Posterior cingulate gyrus (tissue), 11 donors: ENCODE data around the gene NKX6-2.
A peak's percentile ranks its signal among the peaks of the same experiment; 100 is the strongest.

ENCODE experiments used
- DNase-seq, 10 donors: peaks; one replicate each; pipeline versions ENCODE4 v3.0.0 to v3.0.0-alpha.2; 2020 to 2021; ENCODE audit warnings: mixed read lengths in 3 of 10
- intact Hi-C: fragments of 100-400 bp; cut with DNase I; formaldehyde crosslinking; loops from one replicate; pipeline ENCODE4 v1.15.1; 2023

The NKX6-2 gene

GRCh38 chr10:132813560-132814468 lies 27.9 kb upstream of the NKX6-2 start:
- intact Hi-C loops: no loop called here
- peak in 3 of 10 donors; percentile 2 to 66 (median 64) for DNase-seq

- intact Hi-C loops: no loop called here
- peak in 2 of 10 donors; percentile 74 to 75 for DNase-seq
Measured at GRCh38 chr10:132813001-132813401, 27.1 kb upstream of the NKX6-2 start.

GRCh38 chr10:132812520-132812919 lies 26.6 kb upstream of the NKX6-2 start:
- DNase-seq: peak in 2 of 10 donors; percentile 59 to 61
- intact Hi-C loops: no loop called here

DNA sequence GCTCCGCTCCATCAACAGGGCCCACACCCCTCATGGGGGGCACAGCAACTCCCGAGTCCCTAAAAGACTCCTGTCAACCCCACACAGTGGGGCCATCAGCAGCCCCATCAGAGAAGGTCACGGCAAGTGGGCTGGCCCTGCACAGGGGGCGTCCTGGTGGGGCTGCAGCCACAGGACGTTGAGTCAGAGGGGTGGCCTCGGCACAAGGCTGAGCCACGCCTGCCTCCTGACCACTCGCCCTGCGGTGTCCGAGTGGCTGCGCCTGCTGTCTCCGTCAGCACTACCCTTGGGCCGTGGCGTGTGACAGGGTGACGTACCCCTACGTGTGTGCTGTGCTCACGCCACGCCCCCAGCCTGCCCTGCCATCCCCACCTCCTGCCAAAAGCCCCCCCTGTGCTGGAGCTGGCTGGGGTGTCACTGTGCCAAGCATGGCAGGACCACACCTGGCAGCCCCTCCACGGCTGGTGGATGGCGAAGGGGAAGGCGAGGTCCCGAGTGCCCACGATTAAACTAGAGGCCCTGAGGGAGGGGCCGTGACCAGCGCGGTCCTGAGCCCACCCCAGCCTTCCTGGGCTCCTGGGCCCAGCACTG lies 26.0 kb upstream of the NKX6-2 start:
- DNase-seq: peak in 4 of 10 donors; percentile 8 to 73 (median 64)
- intact Hi-C loops: no loop called here

DNA sequence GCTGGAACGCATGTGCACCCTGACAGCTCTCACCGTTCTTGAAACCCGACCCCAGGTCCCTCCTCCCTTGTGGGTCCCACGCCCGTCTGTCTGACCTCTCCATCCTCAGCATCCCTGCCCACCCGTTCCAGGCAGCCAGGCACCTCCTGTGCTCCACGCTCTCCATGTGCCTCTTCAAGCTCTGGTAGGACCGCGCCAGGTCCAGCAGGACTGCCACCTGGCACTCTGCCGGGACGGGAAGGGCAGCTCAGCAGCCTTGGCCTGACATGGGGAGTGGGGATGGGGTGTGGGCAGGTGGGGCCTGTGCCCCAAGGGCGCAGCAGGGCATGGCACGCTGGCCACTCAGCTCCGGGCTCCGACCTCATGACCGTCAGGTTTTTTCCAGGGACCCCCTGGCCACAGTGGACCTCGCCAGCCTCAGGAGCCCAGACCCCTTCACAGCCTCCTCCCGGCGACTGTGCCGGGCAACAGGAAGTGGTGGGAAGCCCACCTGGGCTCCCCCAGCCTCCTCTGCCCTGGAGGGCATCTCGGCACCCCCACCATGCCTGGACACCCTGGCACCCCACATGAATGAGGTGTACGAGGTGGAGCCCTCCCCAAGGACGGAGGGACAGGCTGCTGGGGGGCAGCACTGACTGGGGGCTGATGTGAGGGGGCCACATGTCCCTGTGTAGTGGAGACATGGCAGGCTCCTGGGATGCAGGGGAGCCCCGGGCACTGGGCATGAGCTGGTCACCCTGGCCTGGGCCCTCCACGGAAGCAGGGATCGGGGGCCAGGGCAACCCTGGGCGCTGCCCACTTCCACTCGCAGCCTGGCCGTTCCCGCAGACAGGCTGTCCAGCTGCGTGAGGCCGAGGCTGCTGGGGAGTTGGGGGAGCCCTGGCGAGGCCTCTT lies 25.1 kb upstream of the NKX6-2 start:
- peak in 3 of 10 donors; percentile 60 to 76 (median 75) for DNase-seq
- intact Hi-C loops: no loop called here

- intact Hi-C loops: no loop called here
- DNase-seq: peak in 2 of 10 donors; percentile 70 to 75
Measured at GRCh38 chr10:132810141-132810806, 24.3 kb upstream of the NKX6-2 start.

DNA sequence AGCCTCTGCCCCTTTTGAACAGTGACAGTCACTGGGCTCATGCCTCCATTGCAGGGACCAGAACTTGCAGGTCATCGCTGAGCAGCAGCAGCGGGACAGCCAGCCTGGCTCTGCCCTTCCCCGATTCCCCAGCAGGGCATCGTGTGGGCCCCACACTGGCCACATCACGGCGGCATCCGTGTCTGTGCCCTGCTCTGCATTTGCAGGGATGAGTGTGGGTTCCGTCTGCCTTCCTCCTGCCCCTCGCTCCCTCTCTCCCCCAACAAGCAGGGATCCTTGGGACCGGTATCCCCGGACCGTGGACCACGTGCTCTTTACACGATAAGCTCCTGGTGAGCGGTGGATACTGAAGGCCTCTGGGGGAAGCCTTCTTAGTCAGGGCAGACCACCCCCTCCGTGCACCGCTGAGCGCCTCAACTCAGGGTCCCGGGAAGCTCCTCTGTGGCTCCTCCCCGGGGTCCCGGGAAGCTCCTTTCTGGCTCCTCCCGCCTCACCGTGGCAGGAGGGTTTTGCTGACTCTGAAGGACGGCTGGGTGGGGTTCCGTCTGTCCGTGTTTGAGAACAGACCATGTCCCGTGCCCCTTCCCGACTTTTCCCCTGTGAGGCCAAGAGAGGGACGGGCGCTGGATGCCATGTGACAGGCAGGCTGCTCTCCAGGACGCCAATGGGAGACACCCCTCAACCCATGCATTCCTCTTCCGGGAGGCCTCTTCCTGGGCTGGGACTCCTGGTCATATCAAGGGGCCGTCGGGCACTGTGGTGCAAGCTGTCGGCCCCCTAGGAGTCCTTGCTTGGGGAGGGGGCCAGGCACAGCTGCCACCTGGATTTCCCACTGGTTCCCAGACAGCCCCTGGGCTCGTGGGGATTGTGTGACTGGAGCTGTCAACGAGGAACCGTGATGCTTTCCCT lies 23.5 kb upstream of the NKX6-2 start:
- intact Hi-C loops: no loop called here
- DNase-seq: peak in 3 of 10 donors; percentile 57 to 77 (median 61)

DNA sequence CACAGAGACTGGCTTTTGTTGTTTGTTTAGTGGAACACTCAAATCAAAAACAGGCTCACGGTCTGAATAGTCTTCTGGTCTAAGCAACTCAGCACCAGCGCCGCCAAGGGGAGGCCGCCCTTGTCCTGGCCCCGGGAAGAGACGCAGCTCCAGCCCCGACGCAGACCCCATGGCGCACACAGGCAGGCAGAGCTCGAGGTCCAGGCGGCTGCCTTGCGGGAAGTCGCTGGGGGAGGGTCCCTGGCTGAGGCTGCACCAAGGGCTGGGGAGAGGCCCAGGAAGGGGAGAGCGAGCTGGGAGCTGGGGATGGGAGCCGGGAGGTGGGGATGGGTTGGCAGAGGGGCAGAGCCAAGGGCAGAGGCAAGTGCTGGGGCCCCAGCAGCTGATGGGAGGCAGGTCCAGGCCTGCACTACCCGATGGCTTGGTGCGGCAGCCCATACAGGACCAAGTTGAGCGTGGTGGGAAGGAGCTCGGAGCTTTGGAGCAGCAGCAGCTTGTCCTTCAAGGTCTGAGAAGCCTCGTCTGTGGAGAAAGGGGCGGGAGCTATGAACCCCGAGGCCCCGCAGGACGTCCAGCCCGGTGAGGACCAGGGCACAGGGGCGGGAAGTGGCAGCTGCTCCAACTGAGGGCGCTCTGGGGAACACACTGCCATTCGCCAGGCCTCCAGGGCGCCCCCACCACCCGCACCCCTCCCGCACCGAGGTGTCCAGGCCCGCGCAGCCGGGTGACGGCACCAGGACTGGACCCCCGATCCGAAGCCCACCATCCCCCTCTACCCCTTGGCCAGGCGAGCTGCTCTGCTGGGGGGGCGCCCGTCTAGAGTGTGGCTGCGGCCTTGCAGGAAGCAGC lies 22.7 kb upstream of the NKX6-2 start:
- intact Hi-C loops: no loop called here
- peak in 4 of 10 donors; percentile 9 to 75 (median 63) for DNase-seq

GRCh38 chr10:132807621-132808049 lies 21.7 kb upstream of the NKX6-2 start:
- peak in 2 of 10 donors; percentile 72 to 81 for DNase-seq
- intact Hi-C loops: no loop called here

- intact Hi-C loops: no loop called here
- peak in 3 of 10 donors; percentile 43 to 76 (median 67) for DNase-seq
Measured at GRCh38 chr10:132806561-132807003, 20.6 kb upstream of the NKX6-2 start.

DNA sequence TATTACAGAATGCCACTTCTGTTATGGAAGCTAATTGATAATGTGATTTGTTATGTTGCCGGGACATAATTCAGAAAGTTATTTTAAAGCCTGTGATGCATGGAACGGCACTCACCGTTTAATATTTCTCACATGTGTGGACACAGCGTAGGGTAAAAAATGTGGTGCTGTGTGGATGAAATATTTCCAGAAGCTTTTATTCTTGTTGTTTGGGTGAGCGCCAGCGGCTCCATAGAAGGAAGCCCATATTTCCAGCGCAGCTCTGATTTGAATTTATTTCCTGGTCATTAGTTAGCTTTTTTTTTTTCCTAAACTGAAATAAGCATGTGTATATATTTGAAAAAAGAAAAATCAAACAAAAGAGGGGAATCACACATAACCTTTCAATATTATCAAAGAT lies 20.2 kb upstream of the NKX6-2 start:
- intact Hi-C loops: no loop called here

GRCh38 chr10:132805599-132805998 lies 19.7 kb upstream of the NKX6-2 start:
- peak in 2 of 10 donors; percentile 55 to 72 for DNase-seq
- intact Hi-C loops: no loop called here

More for the DNA sequence above, 20.2 kb upstream of the NKX6-2 start:
- peak in 1 of 10 donors; percentile 11 for DNase-seq

DNA sequence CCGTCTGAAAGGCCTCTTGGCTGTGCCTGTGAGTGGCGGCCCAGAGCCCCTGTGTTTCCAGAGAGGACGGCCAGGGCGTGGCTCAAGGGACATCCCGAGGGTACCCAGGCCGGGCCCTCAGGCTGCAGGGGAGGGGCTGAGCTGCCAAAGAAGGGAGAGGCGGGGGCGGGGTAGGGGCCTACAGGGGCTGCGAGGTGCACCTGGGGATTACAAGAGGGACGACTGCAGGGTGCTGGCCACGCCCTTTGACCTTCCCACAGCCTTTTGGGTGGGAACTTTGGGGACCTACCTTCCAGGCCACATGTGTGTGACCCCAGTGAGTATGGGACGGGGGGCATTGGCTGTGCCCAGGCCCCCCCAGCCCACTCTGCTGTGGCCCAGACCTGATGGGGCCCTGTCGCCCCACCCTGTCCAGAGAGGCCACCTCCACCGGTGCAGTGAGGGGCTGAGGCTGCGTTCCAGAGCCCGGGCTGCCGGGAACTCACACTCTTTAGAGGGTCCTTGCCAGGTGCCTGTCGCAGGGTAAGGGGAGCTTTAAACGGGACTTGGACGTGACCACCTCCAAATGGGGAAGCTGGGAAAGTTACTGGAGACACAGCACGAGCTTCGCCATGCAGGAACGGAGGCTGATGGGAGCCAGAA lies 19.0 kb upstream of the NKX6-2 start:
- intact Hi-C loops: no loop called here
- DNase-seq: peak in 1 of 10 donors; percentile 64

DNA sequence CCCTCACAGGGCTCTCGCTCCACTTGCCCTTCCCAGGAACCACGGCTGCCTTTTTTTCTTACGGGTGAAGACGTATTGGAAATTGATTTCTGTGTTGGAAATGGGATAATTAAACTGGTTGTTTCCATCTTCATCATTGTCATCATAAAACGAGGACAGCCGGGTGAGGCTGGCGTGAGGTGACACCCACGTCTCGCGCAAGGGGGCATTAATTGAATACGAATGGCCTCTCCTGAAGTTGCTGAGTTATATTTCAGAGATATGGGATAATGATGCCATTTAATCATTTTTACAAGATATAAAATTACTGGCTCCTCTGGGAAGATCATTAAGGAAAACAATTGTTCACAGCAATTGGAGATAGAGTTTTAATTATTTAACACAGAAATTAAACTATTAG lies 18.3 kb upstream of the NKX6-2 start:
- peak in 2 of 10 donors; percentile 38 to 52 for DNase-seq
- intact Hi-C loops: no loop called here

DNA sequence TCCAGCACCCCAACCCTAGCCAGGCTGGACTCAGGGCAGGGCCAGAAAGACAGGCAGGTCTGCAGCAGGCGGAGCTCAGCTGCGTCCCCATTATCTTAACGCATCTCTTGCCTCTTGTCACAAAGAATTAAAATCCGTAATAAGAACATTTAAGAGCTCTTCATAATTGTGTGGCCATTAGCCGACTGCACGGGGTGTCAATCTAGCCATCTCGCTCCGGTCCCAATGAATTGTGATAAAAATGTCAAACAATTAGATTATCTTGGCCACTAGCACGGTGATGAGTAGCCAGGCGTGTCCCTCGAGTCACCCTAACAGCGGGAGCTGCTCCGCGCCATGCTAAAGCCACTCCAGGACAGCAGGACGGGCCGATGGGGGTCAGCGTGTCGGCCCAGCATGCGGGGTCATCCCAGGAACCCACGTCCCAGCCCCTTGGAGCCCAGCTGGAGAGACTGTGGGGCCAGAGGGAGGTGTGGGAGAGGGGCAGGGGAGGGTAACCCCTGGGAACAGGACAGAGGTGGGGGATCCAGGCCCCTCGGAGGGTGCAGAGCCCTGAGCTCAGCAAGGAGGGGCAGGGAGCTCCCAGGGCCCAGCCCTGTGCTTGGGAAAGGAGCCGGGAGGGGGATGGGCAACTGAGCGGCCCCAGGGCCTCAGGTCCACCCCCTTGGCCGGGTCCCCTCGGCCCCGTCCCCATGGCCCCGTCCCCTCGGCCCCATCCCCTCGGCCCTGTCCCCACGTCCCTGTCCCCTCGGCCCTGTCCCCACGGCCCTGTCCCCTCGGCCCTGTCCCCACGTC lies 17.7 kb upstream of the NKX6-2 start:
- intact Hi-C loops: no loop called here
- DNase-seq: peak in 3 of 10 donors; percentile 50 to 73 (median 68)

- intact Hi-C loops: no loop called here
- DNase-seq: peak in 2 of 10 donors; percentile 52 to 61
Measured at GRCh38 chr10:132802694-132803320, 16.9 kb upstream of the NKX6-2 start.
